DOHH2 (cell line): ENCODE measurements around the gene OR2J1.

Experiments used
- H3F3A ChIP-seq: fragments of 200-600 bp; sonication (generic), shearing (Covaris generic); 2 replicates; pipeline ENCODE4 v1.6.0; 2016; ENCODE audit warnings: antibody characterized with exemption, mild to moderate bottlenecking; ENCODE audit not compliant: control insufficient read depth, insufficient read depth
- H3K27ac ChIP-seq: fragments of 200-600 bp; sonication (generic); 2 replicates; pipeline ENCODE4 v1.5.1; 2014; ENCODE audit warnings: low read depth, mild to moderate bottlenecking, low read length, moderate library complexity
- H3K27me3 ChIP-seq: fragments of 200-600 bp; sonication (generic); 2 replicates; pipeline ENCODE4 v1.6.1; 2014; ENCODE audit warnings: mild to moderate bottlenecking, low read length, mixed read lengths; ENCODE audit not compliant: control insufficient read depth
- H3K36me3 ChIP-seq: fragments of 200-600 bp; sonication (generic); 2 replicates; pipeline ENCODE4 v1.6.1; 2014; ENCODE audit warnings: mild to moderate bottlenecking, low read length, moderate library complexity, mixed read lengths; ENCODE audit not compliant: control insufficient read depth
- H3K4me1 ChIP-seq: fragments of 200-600 bp; sonication (generic); 2 replicates; pipeline ENCODE4 v1.6.1; 2014; ENCODE audit warnings: mild to moderate bottlenecking, low read length, mixed read lengths; ENCODE audit not compliant: control insufficient read depth
- H3K4me2 ChIP-seq: fragments of 200-600 bp; sonication (generic); 2 replicates; pipeline ENCODE4 v1.6.0; 2014; ENCODE audit warnings: mild to moderate bottlenecking, low read length, moderate library complexity
- H3K4me3 ChIP-seq: fragments of 200-600 bp; sonication (generic); 2 replicates; pipeline ENCODE4 v1.5.1; 2014; ENCODE audit warnings: mild to moderate bottlenecking, low read length, mixed read lengths
- H3K79me2 ChIP-seq: fragments of 200-600 bp; sonication (generic); 2 replicates; pipeline ENCODE4 v1.6.1; 2014; ENCODE audit warnings: mild to moderate bottlenecking, low read length, mixed read lengths; ENCODE audit not compliant: control insufficient read depth
- H3K9me2 ChIP-seq: fragments of 200-600 bp; sonication (generic); replicated peaks from 2 replicates; pipeline ENCODE4 v1.6.1; 2014; ENCODE audit warnings: mild to moderate bottlenecking, low read length, mixed read lengths; ENCODE audit not compliant: control insufficient read depth
- H3K9me3 ChIP-seq: fragments of 200-600 bp; sonication (generic); 2 replicates; pipeline ENCODE4 v1.6.1; 2014; ENCODE audit warnings: antibody characterized with exemption, low read length, mixed read lengths; ENCODE audit not compliant: control insufficient read depth, insufficient read depth
- H4K20me1 ChIP-seq: fragments of 200-600 bp; sonication (generic); 2 replicates; pipeline ENCODE4 v1.6.0; 2014; ENCODE audit warnings: low read depth, mild to moderate bottlenecking, antibody characterized with exemption, low read length, moderate library complexity; ENCODE audit not compliant: control insufficient read depth, insufficient read depth
- CTCF ChIP-seq: fragments of 200-600 bp; sonication (generic); IDR thresholded peaks from one replicate; pipeline ENCODE4 v1.5.1; 2014; ENCODE audit warnings: antibody characterized with exemption, mild to moderate bottlenecking, low read depth, low read length; ENCODE audit not compliant: poor library complexity, severe bottlenecking
- EZH2phosphoT487 ChIP-seq: fragments of 200-600 bp; sonication (generic); IDR thresholded peaks from 2 replicates; pipeline ENCODE4 v1.6.1; 2017; ENCODE audit warnings: borderline replicate concordance, mild to moderate bottlenecking, antibody characterized with exemption, low read length, moderate library complexity, mixed read lengths

Gene OR2J1

GRCh38 chr6:29099190-29099589 lies at the start of gene OR2J1:
TSS of gene OR2J1 (plus strand) at chr6:29099490. CDS start at chr6:29100943, 1,453 bp downstream.
- no peak for TF ChIP-seq EZH2phosphoT487
- Histone ChIP-seq H3K36me3 (no peaks in the 10 kb centered on the region), H3K9me2 (no peaks in the 10 kb centered on the region), H3K4me1 (no peaks in the 10 kb centered on the region), H3K27ac (no peak within 1 kb of the TSS), H3F3A (no peaks in the 10 kb centered on the region), H3K9me3 (no peaks in the 10 kb centered on the region), H3K4me2 (no peak within 1 kb of the TSS), H4K20me1 (no peaks in the 10 kb centered on the region), H3K4me3 (no peak within 1 kb of the TSS), H3K79me2 (no peaks in the 10 kb centered on the region), H3K27me3 (no peaks in the 10 kb centered on the region)

- H4K20me1 ChIP-seq: no peaks in the 10 kb centered on the region
- TF ChIP-seq CTCF: no peak
- TF ChIP-seq EZH2phosphoT487: no peak
- H3K27ac ChIP-seq: no peak overlapping the region
- H3K4me3 ChIP-seq: no peak overlapping the region
- no peaks in the 10 kb centered on the region for H3K4me1 ChIP-seq
- no peak overlapping the region for H3K4me2 ChIP-seq
- no peaks in the 10 kb centered on the region for H3K79me2 ChIP-seq
- no peaks in the 10 kb centered on the region for H3K36me3 ChIP-seq
- no peaks in the 10 kb centered on the region for H3F3A ChIP-seq
- no peaks in the 10 kb centered on the region for H3K27me3 ChIP-seq
- no peaks in the 10 kb centered on the region for H3K9me3 ChIP-seq
- H3K9me2 ChIP-seq: no peaks in the 10 kb centered on the region; the same call in 1 of the 2 replicates
Measured at GRCh38 chr6:29051680-29052079, 47.6 kb upstream of the OR2J1 start.

- Histone ChIP-seq H3K9me3 (no peaks in the 10 kb centered on the region), H3K4me3 (no peak overlapping the region), H3K9me2 (no peaks in the 10 kb centered on the region), H3K27ac (no peak overlapping the region), H3K27me3 (peaks cover 6% of the 10 kb centered on the region), H4K20me1 (no peaks in the 10 kb centered on the region), H3F3A (no peaks in the 10 kb centered on the region), H3K36me3 (no peaks in the 10 kb centered on the region), H3K4me2 (no peak overlapping the region), H3K79me2 (no peaks in the 10 kb centered on the region), H3K4me1 (no peaks in the 10 kb centered on the region)
- no peak for TF ChIP-seq EZH2phosphoT487
- TF ChIP-seq CTCF: peak; percentile 52
Measured at GRCh38 chr6:29071831-29072723, 27.2 kb upstream of the OR2J1 start.

GRCh38 chr6:29079203-29079602 lies 20.1 kb upstream of the OR2J1 start:
- no peaks in the 10 kb centered on the region for H3K9me2 ChIP-seq
- H4K20me1 ChIP-seq: no peaks in the 10 kb centered on the region
- H3K9me3 ChIP-seq: no peaks in the 10 kb centered on the region
- no peaks in the 10 kb centered on the region for H3K4me1 ChIP-seq
- no peak overlapping the region for H3K27ac ChIP-seq
- no peak overlapping the region for H3K4me2 ChIP-seq
- no peak overlapping the region for H3K4me3 ChIP-seq
- no peaks in the 10 kb centered on the region for H3F3A ChIP-seq
- no peaks in the 10 kb centered on the region for H3K36me3 ChIP-seq
- TF ChIP-seq CTCF (no peak), EZH2phosphoT487 (no peak)
- H3K27me3 ChIP-seq: peaks cover 6% of the 10 kb centered on the region
- H3K79me2 ChIP-seq: no peaks in the 10 kb centered on the region
